ENCODE results near the gene RSPH1.

DNA sequence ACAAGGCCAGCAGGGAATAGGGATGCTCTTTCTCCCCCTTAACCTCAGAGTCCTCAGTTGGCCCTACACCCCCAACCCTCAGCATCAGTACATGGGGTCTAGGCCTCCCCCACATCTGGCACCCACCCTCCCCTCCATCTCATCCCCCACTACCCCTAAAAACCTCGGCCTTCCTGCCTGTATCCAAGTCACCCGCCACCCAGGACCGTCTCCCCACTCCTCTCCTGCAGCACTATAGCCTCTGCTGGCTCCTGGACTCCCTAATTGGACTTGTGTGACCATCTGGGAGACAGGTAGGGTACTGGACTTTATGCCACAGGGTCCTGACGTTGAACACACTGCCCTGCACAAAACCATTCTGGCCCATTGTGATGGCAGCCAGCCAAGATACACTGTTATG is 6.0 kb downstream of the RSPH1 start:
- TF ChIP-seq CEBPB (IDR thresholded peaks at IDR 0.05) (no peak), TAF1 (IDR thresholded peaks at IDR 0.05; ENCODE audit: low read depth) (no peak), YY1 (IDR thresholded peaks at IDR 0.05; ENCODE audit: low read depth) (no peak), MAX (IDR thresholded peaks at IDR 0.05) (no peak), TCF12 (IDR thresholded peaks at IDR 0.05; ENCODE audit: low read depth) (no peak), FOXM1 (IDR thresholded peaks at IDR 0.05; ENCODE audit: borderline replicate concordance, low read depth) (no peak), EP300 (IDR thresholded peaks at IDR 0.05; ENCODE audit: borderline replicate concordance) (no peak), TEAD4 (IDR thresholded peaks at IDR 0.05) (no peak)
